GM12891 (cell line): ENCODE measurements around the gene FGF2.
A peak's percentile ranks its signal among the peaks of the same experiment; 100 is the strongest.
"Not testable (repeated sequence)": the region's sequence is repeated elsewhere in the genome, so short reads cannot be mapped to it uniquely, and the experiment has no call there.

Source experiments
- DNase-seq: peaks from one replicate; pipeline ENCODE4 v3.0.0; 2011; ENCODE audit warnings: low spot score; ENCODE audit not compliant: insufficient read length
- FAIRE-seq: peaks from 2 replicates; lab custom pipeline; 2011; peaks lifted over from hg19 to GRCh38; lab: Jason Lieb, UNC
- PAX5 ChIP-seq: IDR thresholded peaks from 2 replicates; pipeline ENCODE4 v1.6.1; 2011; ENCODE audit warnings: low read length, moderate library complexity, mild to moderate bottlenecking; ENCODE audit not compliant: insufficient read depth, severe bottlenecking
- POLR2A ChIP-seq: IDR thresholded peaks from 2 replicates; pipeline ENCODE4 v1.6.1; 2011; ENCODE audit warnings: low read depth, low read length, control low read depth
- POLR2AphosphoS5 ChIP-seq: IDR thresholded peaks from 2 replicates; pipeline ENCODE4 v1.6.1; 2011; ENCODE audit warnings: low read depth, low read length, control low read depth
- POU2F2 ChIP-seq: IDR thresholded peaks from 2 replicates; pipeline ENCODE4 v1.6.1; 2011; ENCODE audit warnings: low read depth, mild to moderate bottlenecking, control low read depth, low read length, moderate library complexity
- SPI1 ChIP-seq: IDR thresholded peaks from 2 replicates; pipeline ENCODE4 v1.6.1; 2011; ENCODE audit warnings: low read depth, low read length, control low read depth
- TAF1 ChIP-seq: IDR thresholded peaks from 2 replicates; pipeline ENCODE4 v1.6.1; 2011; ENCODE audit warnings: low read depth, low read length, control low read depth

FGF2 gene

GRCh38 chr4:122863639-122864038 is 37.0 kb downstream of the FGF2 start:
- no peak for DNase-seq
- no peak for TF ChIP-seq POLR2A
- TF ChIP-seq TAF1: no peak
- no peak for TF ChIP-seq POU2F2
- TF ChIP-seq POLR2AphosphoS5: no peak
- TF ChIP-seq PAX5: no peak
- no peak for TF ChIP-seq SPI1
- FAIRE-seq: no peak

- no peak for DNase-seq
- TF ChIP-seq POLR2AphosphoS5 (no peak), TAF1 (no peak), POU2F2 (no peak), PAX5 (no peak), SPI1 (no peak)
- no peak for FAIRE-seq
Measured at GRCh38 chr4:122865425-122865824, 38.8 kb downstream of the FGF2 start.

- FAIRE-seq: not testable (repeated sequence)
Measured at GRCh38 chr4:122868235-122868634, 41.6 kb downstream of the FGF2 start.

GRCh38 chr4:122873146-122873545 is 46.5 kb downstream of the FGF2 start:
- DNase-seq (no peak), FAIRE-seq (no peak)
- no peak for TF ChIP-seq PAX5
- no peak for TF ChIP-seq POLR2A
- TF ChIP-seq TAF1: no peak
- TF ChIP-seq POLR2AphosphoS5: no peak
- TF ChIP-seq POU2F2: no peak
- no peak for TF ChIP-seq SPI1

More at GRCh38 chr4:122868235-122868634, 41.6 kb downstream of the FGF2 start:
- not testable (repeated sequence) for DNase-seq

GRCh38 chr4:122873821-122874593 is 47.4 kb downstream of the FGF2 start:
- no peak for DNase-seq
- FAIRE-seq: no peak
- TF ChIP-seq POU2F2 (no peak), SPI1 (no peak), TAF1 (no peak)

GRCh38 chr4:122875949-122876348 is 49.3 kb downstream of the FGF2 start:
- DNase-seq (no peak), FAIRE-seq (no peak)
- TF ChIP-seq POLR2A: no peak
- TF ChIP-seq PAX5: no peak
- no peak for TF ChIP-seq POU2F2
- no peak for TF ChIP-seq POLR2AphosphoS5
- TF ChIP-seq SPI1: no peak

- DNase-seq: no peak
- TF ChIP-seq POLR2AphosphoS5 (no peak), SPI1 (no peak), POU2F2 (no peak), POLR2A (no peak), PAX5 (no peak)
- FAIRE-seq: no peak
Measured at GRCh38 chr4:122876456-122876855, 49.8 kb downstream of the FGF2 start.

GRCh38 chr4:122879001-122879400 is 52.4 kb downstream of the FGF2 start:
- TF ChIP-seq PAX5: no peak
- TF ChIP-seq POLR2AphosphoS5: no peak
- TF ChIP-seq POU2F2: no peak
- TF ChIP-seq SPI1: no peak
- TF ChIP-seq TAF1: no peak
- TF ChIP-seq POLR2A: no peak
- FAIRE-seq (no peak), DNase-seq (no peak)

- FAIRE-seq (peak; percentile 13), DNase-seq (no peak)
- no peak for TF ChIP-seq POLR2A
- no peak for TF ChIP-seq POLR2AphosphoS5
- no peak for TF ChIP-seq POU2F2
- no peak for TF ChIP-seq TAF1
- TF ChIP-seq PAX5: no peak
- TF ChIP-seq SPI1: no peak
Measured at GRCh38 chr4:122882857-122883735, 56.5 kb downstream of the FGF2 start.

GRCh38 chr4:122884499-122884898 is 57.9 kb downstream of the FGF2 start:
- DNase-seq: no peak
- TF ChIP-seq PAX5: no peak
- no peak for TF ChIP-seq POU2F2
- TF ChIP-seq SPI1: no peak
- no peak for TF ChIP-seq POLR2A
- FAIRE-seq: no peak
